Endodermal cell (in vitro differentiated cells): ENCODE results near the gene UMODL1. TPM values are rescaled to one million over a fixed set of nuclear protein-coding genes. Genes with fewer than 3 reads are reported as not detected.

Experiments used
- DNase-seq: peaks from one replicate; pipeline ENCODE4 v3.0.0-alpha.2; 2017
- H3K27ac ChIP-seq: 2 replicates; pipeline ENCODE4 v1.5.1; 2013; ENCODE audit warnings: mild to moderate bottlenecking, low read depth, low read length, moderate library complexity
- H3K27me3 ChIP-seq: 2 replicates; pipeline ENCODE4 v1.6.1; 2013; ENCODE audit warnings: mild to moderate bottlenecking, low read length, moderate library complexity; ENCODE audit not compliant: insufficient read depth, control insufficient read depth, poor library complexity, severe bottlenecking
- H3K36me3 ChIP-seq: 2 replicates; pipeline ENCODE4 v1.7.0; 2013; ENCODE audit warnings: mild to moderate bottlenecking, low read length, moderate library complexity; ENCODE audit not compliant: control insufficient read depth, insufficient read depth
- H3K4me1 ChIP-seq: one replicate; pipeline ENCODE4 v1.7.0; 2013; ENCODE audit warnings: low read length; ENCODE audit not compliant: control insufficient read depth, insufficient read depth
- H3K4me3 ChIP-seq: 2 replicates; pipeline ENCODE4 v1.5.1; 2013; ENCODE audit warnings: mild to moderate bottlenecking, low read length, moderate library complexity
- H3K9ac ChIP-seq: 2 replicates; pipeline ENCODE4 v1.6.1; 2013; ENCODE audit warnings: mild to moderate bottlenecking, low read length, moderate library complexity; ENCODE audit not compliant: poor library complexity, severe bottlenecking; ENCODE audit errors: extremely low read depth
- H3K9me3 ChIP-seq: 2 replicates; pipeline ENCODE4 v1.6.1; 2013; ENCODE audit warnings: mild to moderate bottlenecking, low read length, moderate library complexity; ENCODE audit not compliant: control insufficient read depth
- H3K27ac Mint-ChIP-seq: 2 replicates; pipeline ENCODE4 v1.8.0; 2020; ENCODE audit warnings: mixed read lengths
- H3K27me3 Mint-ChIP-seq: 2 replicates; pipeline ENCODE4 v1.8.0; 2021; ENCODE audit warnings: mild to moderate bottlenecking, mixed read lengths; ENCODE audit not compliant: insufficient read depth
- H3K36me3 Mint-ChIP-seq: 2 replicates; pipeline ENCODE4 v1.8.0; 2020; ENCODE audit warnings: low read depth, mixed read lengths
- H3K4me1 Mint-ChIP-seq: 2 replicates; pipeline ENCODE4 v1.8.0; 2020; ENCODE audit warnings: mixed read lengths
- H3K4me3 Mint-ChIP-seq: 2 replicates; pipeline ENCODE4 v1.8.0; 2020; ENCODE audit warnings: mild to moderate bottlenecking, moderate library complexity, mixed read lengths
- H3K9me3 Mint-ChIP-seq: 2 replicates; pipeline ENCODE4 v1.8.0; 2020; ENCODE audit warnings: mild to moderate bottlenecking, mixed read lengths
- WGBS, 2 experiments: methylation state at CpG; one replicate each; pipeline versions ENCODE4 v1.1.5 to v1.1.7; 2013; ENCODE audit warnings: missing lambda C conversion rate in 2 of 2, mixed read lengths in 1 of 2; ENCODE audit not compliant: insufficient coverage in 1 of 2, insufficient read length in 1 of 2; 5-methylcytosine and 5-hydroxymethylcytosine counted together
- total RNA-seq, 2 donors: library from RNA; stranded (reverse); fragmentation: NEBNext Ultra II Directional in 1 of 2; extraction: Animal tissue kit (Norgen Biotek cat#: 25700) in 1 of 2; gene quantifications; 2 replicates in 1 of 2; 3 replicates in 1 of 2; pipeline ENCODE4 v1.2.1, GENCODE V29; 2021
- TF ChIP-seq, protein P1 (sequence below): fragments of 200-600 bp; sonication (generic); conservative IDR thresholded peaks from 2 replicates; pipeline ENCODE4 v1.5.0; 2021; ENCODE audit warnings: antibody characterized with exemption, mild to moderate bottlenecking

UMODL1 gene
- total RNA-seq, 2 donors from 2014 or later = 0.24 to 0.49 TPM

DNA sequence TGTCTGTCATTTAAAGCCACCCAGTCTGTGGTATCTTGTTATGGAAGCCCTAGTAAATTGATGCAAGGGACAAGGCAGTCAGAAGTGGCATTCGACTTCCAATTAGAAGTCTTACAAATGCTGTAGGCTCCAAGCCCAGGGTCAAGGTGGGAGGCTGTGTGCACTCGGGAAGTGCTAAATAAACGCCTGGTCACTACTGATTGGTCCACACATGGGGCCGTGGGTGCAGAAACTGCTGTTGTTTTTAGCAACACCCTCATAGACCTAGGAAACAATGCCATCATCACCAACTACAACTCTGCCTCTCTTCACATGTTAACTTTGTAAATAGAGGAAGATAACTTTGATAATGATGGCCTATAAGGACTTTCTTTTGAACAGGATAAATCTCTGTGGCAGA is 40.8 kb upstream of the UMODL1 start:
- Histone ChIP-seq H3K9me3 (no peaks in the 10 kb centered on the region), H3K27ac (no peak overlapping the region), H3K4me3 (no peak overlapping the region), H3K4me1 (peaks cover 6% of the 10 kb centered on the region), H3K9ac (no peak overlapping the region), H3K27me3 (no peaks in the 10 kb centered on the region), H3K36me3 (no peaks in the 10 kb centered on the region)
- Mint-ChIP-seq H3K4me1 (peaks cover 7% of the 10 kb centered on the region), H3K27me3 (no peaks in the 10 kb centered on the region), H3K27ac (no peak overlapping the region), H3K4me3 (no peak overlapping the region), H3K36me3 (no peaks in the 10 kb centered on the region), H3K9me3 (no peaks in the 10 kb centered on the region)
- TF ChIP-seq, protein P1, sequence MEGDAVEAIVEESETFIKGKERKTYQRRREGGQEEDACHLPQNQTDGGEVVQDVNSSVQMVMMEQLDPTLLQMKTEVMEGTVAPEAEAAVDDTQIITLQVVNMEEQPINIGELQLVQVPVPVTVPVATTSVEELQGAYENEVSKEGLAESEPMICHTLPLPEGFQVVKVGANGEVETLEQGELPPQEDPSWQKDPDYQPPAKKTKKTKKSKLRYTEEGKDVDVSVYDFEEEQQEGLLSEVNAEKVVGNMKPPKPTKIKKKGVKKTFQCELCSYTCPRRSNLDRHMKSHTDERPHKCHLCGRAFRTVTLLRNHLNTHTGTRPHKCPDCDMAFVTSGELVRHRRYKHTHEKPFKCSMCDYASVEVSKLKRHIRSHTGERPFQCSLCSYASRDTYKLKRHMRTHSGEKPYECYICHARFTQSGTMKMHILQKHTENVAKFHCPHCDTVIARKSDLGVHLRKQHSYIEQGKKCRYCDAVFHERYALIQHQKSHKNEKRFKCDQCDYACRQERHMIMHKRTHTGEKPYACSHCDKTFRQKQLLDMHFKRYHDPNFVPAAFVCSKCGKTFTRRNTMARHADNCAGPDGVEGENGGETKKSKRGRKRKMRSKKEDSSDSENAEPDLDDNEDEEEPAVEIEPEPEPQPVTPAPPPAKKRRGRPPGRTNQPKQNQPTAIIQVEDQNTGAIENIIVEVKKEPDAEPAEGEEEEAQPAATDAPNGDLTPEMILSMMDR = no peak
- WGBS, 2 experiments = 83 to 89% methylated on average over 2 to 4 of the region's 4 CpGs
- no peak for DNase-seq

DNA sequence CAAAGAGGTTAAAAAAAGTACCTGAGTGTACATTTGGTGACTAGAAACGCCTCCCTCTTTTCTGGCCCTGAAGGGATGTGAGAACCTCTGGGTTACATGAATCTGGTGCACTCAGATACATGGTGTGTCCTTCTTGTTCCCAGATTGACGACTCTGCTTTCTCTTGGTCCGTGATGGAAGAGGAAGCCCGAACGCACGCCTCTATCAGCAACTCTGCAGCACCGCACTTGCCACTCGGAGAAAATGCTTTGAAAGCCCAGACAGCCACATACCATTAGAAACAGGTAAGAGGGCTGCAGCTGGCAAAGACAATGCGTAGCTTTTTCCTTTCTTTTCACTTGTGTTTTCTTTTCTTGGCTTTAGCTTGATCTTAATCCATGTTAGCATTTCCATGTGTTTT is 39.9 kb upstream of the UMODL1 start:
- no peaks in the 10 kb centered on the region for H3K9me3 Mint-ChIP-seq

DNA sequence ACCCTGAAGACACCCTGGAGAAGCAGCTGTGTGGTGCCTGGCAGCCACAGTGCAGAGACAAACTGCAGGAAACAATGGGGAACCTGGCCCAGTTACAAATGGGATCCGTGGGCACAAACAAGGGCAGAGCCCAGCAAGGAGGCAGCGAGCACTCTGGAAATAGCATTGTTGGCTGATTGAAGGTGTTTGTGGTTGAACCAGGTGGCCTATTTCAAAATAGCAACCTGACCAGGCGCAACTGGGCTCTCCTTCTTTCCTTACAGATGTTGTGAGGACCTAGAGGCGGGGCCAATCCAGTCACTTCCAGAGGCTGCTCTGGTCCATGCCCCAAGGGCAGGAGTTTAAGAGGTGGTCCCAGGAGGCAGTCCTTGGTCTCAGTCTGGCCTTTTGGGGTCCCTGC is 39.3 kb upstream of the UMODL1 start:
- no peaks in the 10 kb centered on the region for H3K36me3 Mint-ChIP-seq
- TF ChIP-seq, protein P1 = no peak
- no peak overlapping the region for H3K27ac ChIP-seq
- H3K27ac Mint-ChIP-seq = no peak overlapping the region
- no peak overlapping the region for H3K9ac ChIP-seq
- H3K36me3 ChIP-seq = no peaks in the 10 kb centered on the region
- 88 to 92% methylated on average over 3 to 4 of the region's 4 CpGs for WGBS, 2 experiments
- DNase-seq = no peak
- no peak overlapping the region for H3K4me3 ChIP-seq
- H3K27me3 Mint-ChIP-seq = no peaks in the 10 kb centered on the region
- H3K9me3 ChIP-seq = no peaks in the 10 kb centered on the region
- H3K27me3 ChIP-seq = no peaks in the 10 kb centered on the region
- H3K9me3 Mint-ChIP-seq = no peaks in the 10 kb centered on the region
- no peak overlapping the region for H3K4me3 Mint-ChIP-seq
- peaks cover 6% of the 10 kb centered on the region for H3K4me1 ChIP-seq
- peaks cover 7% of the 10 kb centered on the region for H3K4me1 Mint-ChIP-seq

More for the DNA sequence above, 39.9 kb upstream of the UMODL1 start:
- H3K4me3 ChIP-seq = no peak overlapping the region
- no peak overlapping the region for H3K27ac ChIP-seq
- H3K36me3 ChIP-seq = no peaks in the 10 kb centered on the region
- no peak overlapping the region for H3K27ac Mint-ChIP-seq
- 81 to 89% methylated on average over 9 of the region's 9 CpGs for WGBS, 2 experiments
- H3K36me3 Mint-ChIP-seq = no peaks in the 10 kb centered on the region
- no peaks in the 10 kb centered on the region for H3K27me3 Mint-ChIP-seq
- H3K9ac ChIP-seq = no peak overlapping the region
- H3K4me3 Mint-ChIP-seq = no peak overlapping the region
- TF ChIP-seq, protein P1 = no peak
- H3K4me1 ChIP-seq = peaks cover 6% of the 10 kb centered on the region
- peaks cover 7% of the 10 kb centered on the region for H3K4me1 Mint-ChIP-seq
- no peak for DNase-seq
- H3K9me3 ChIP-seq = no peaks in the 10 kb centered on the region
- no peaks in the 10 kb centered on the region for H3K27me3 ChIP-seq
